ENCODE data around the gene GPD1L. TPM values are rescaled to one million over a fixed set of nuclear protein-coding genes. Genes with fewer than 3 reads are reported as not detected.
"Not testable (repeated sequence)": the region's sequence is repeated elsewhere in the genome, so short reads cannot be mapped to it uniquely, and the experiment has no call there.

GPD1L gene
- total and polyA plus RNA-seq, 2 donors from 2014 or later, result 31.1 to 35.5 TPM

DNA sequence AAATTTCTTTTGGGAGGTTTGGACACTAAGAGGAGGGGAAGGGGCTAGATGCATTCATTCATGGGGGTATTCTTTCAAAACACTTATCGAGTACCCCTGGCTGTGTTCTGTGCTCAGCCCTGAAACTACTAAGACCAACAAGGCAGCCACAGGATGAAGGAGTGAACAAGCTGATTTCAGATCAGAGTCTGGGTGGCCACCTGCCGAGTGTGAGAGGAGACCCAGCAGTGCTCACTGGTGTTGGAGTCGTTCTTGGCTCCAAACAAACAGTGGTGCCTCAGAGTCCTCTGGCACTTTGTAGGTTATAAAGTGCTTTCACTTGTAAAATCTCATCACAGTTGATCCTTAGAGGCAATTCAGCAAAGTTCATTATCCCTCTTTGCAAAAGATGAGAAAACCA lies 83.3 kb downstream of the GPD1L start:
- no peak for DNase-seq
- no peak overlapping the region for H3K4me3 ChIP-seq (ENCODE audit: low read length in 3 of 3)
- H3K4me1 ChIP-seq (ENCODE audit: control insufficient read depth in 2 of 3, insufficient read depth in 2 of 3, low read depth in 1 of 3, low read length in 3 of 3), result no peaks in the 10 kb centered on the region
- H3K27ac ChIP-seq (ENCODE audit: low read depth in 2 of 2, low read length in 2 of 2), result no peak overlapping the region
- intact Hi-C loops (cut with DNase I), result no loop called here
- no peaks in the 10 kb centered on the region for H3K9me3 ChIP-seq (ENCODE audit: control insufficient read depth in 2 of 3, insufficient read depth in 1 of 3, low read length in 3 of 3)
- FAIRE-seq, result no peak
- H3K36me3 ChIP-seq (ENCODE audit: control insufficient read depth in 2 of 3, insufficient read depth in 3 of 3, low read length in 3 of 3), result no peaks in the 10 kb centered on the region
- no peak for TF ChIP-seq CTCF (IDR thresholded peaks at IDR 0.05; ENCODE audit: borderline replicate concordance, extremely low read depth, insufficient read depth)
- no peaks in the 10 kb centered on the region for H3K27me3 ChIP-seq (ENCODE audit: control insufficient read depth, insufficient read depth, low read length)
- H3K9ac ChIP-seq (ENCODE audit: low read length in 3 of 3), result no peak overlapping the region

DNA sequence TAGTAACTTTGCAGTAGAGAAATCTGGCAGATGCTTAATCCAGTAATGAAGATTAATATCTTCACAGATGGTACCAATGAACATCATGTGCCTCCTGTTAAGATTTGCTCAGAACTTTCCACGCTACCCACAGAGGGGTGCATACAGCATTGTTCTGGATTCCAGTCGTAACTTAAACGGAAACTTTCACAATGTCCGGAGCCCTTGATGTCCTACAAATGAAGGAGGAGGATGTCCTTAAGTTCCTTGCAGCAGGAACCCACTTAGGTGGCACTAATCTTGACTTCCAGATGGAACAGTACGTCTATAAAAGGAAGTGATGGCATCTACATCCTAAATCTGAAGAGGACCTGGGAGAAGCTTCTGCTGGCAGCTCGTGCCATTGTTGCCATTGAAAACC lies 84.1 kb downstream of the GPD1L start:
- H3K36me3 ChIP-seq (ENCODE audit: control insufficient read depth in 2 of 3, insufficient read depth in 3 of 3, low read length in 3 of 3); H3K4me1 ChIP-seq (ENCODE audit: control insufficient read depth in 2 of 3, insufficient read depth in 2 of 3, low read depth in 1 of 3, low read length in 3 of 3); H3K27me3 ChIP-seq (ENCODE audit: control insufficient read depth, insufficient read depth, low read length); H3K9me3 ChIP-seq (ENCODE audit: control insufficient read depth in 2 of 3, insufficient read depth in 1 of 3, low read length in 3 of 3); H3K27ac ChIP-seq (ENCODE audit: low read depth in 2 of 2, low read length in 2 of 2); DNase-seq; intact Hi-C loops (cut with DNase I); H3K9ac ChIP-seq (ENCODE audit: low read length in 3 of 3); H3K4me3 ChIP-seq (ENCODE audit: low read length in 3 of 3); FAIRE-seq: not testable (repeated sequence)

- no peaks in the 10 kb centered on the region for H3K9me3 ChIP-seq (ENCODE audit: control insufficient read depth in 2 of 3, insufficient read depth in 1 of 3, low read length in 3 of 3)
- H3K9ac ChIP-seq (ENCODE audit: low read length in 3 of 3), result no peak overlapping the region
- H3K4me1 ChIP-seq (ENCODE audit: control insufficient read depth in 2 of 3, insufficient read depth in 2 of 3, low read depth in 1 of 3, low read length in 3 of 3), result no peaks in the 10 kb centered on the region
- no peaks in the 10 kb centered on the region for H3K36me3 ChIP-seq (ENCODE audit: control insufficient read depth in 2 of 3, insufficient read depth in 3 of 3, low read length in 3 of 3)
- no peak for FAIRE-seq
- no peaks in the 10 kb centered on the region for H3K27me3 ChIP-seq (ENCODE audit: control insufficient read depth, insufficient read depth, low read length)
- H3K27ac ChIP-seq (ENCODE audit: low read depth in 2 of 2, low read length in 2 of 2), result no peak overlapping the region
- intact Hi-C loops (cut with DNase I), result no loop called here
- H3K4me3 ChIP-seq (ENCODE audit: low read length in 3 of 3), result no peak overlapping the region
- no peak for DNase-seq
- TF ChIP-seq CTCF (IDR thresholded peaks at IDR 0.05; ENCODE audit: borderline replicate concordance, extremely low read depth, insufficient read depth), result no peak
These were observed 86.7 kb downstream of the GPD1L start for GRCh38 chr3:32193101-32193500.

- Histone ChIP-seq H3K4me1 (ENCODE audit: control insufficient read depth in 2 of 3, insufficient read depth in 2 of 3, low read depth in 1 of 3, low read length in 3 of 3) (peaks cover 0 to 2% (median 0%) of the 10 kb centered on the region in 3 donors), H3K9me3 (ENCODE audit: control insufficient read depth in 2 of 3, insufficient read depth in 1 of 3, low read length in 3 of 3) (no peaks in the 10 kb centered on the region), H3K36me3 (ENCODE audit: control insufficient read depth in 2 of 3, insufficient read depth in 3 of 3, low read length in 3 of 3) (no peaks in the 10 kb centered on the region), H3K4me3 (ENCODE audit: low read length in 3 of 3) (no peak overlapping the region), H3K27ac (ENCODE audit: low read depth in 2 of 2, low read length in 2 of 2) (no peak overlapping the region), H3K27me3 (ENCODE audit: control insufficient read depth, insufficient read depth, low read length) (no peaks in the 10 kb centered on the region), H3K9ac (ENCODE audit: low read length in 3 of 3) (no peak overlapping the region)
- FAIRE-seq (no peak), DNase-seq (peak in 3 of 5 donors; percentile 25 to 40 (median 40))
- intact Hi-C loops (cut with DNase I), result no loop called here
- TF ChIP-seq CTCF (IDR thresholded peaks at IDR 0.05; ENCODE audit: borderline replicate concordance, extremely low read depth, insufficient read depth), result no peak
These were observed 88.2 kb downstream of the GPD1L start for GRCh38 chr3:32194653-32195052.

Measured in kidney (tissue), 14 donors.